Gastrocnemius medialis (tissue), 4 donors: ENCODE measurements around the gene OR2H2.

Source experiments
- POLR2A ChIP-seq, 2 donors: fragments of 450-650 bp; IDR thresholded peaks; one replicate each; pipeline ENCODE4 v1.6.1; 2017; ENCODE audit warnings: antibody characterized with exemption in 2 of 2, mild to moderate bottlenecking in 2 of 2, moderate library complexity in 2 of 2
- TF ChIP-seq, protein P1 (sequence below), 5 experiments: fragments of 450-650 bp in 3 of 5; fragments of 200-600 bp in 2 of 5; sonication (generic) in 2 of 5; IDR thresholded peaks in 4 of 5; conservative IDR thresholded peaks in 1 of 5; 1 replicate in 4 of 5; 2 replicates in 1 of 5; pipeline ENCODE4 v1.5.1; 2016 to 2019; ENCODE audit warnings: antibody characterized with exemption in 5 of 5, mild to moderate bottlenecking in 3 of 5, moderate library complexity in 3 of 5

DNA sequence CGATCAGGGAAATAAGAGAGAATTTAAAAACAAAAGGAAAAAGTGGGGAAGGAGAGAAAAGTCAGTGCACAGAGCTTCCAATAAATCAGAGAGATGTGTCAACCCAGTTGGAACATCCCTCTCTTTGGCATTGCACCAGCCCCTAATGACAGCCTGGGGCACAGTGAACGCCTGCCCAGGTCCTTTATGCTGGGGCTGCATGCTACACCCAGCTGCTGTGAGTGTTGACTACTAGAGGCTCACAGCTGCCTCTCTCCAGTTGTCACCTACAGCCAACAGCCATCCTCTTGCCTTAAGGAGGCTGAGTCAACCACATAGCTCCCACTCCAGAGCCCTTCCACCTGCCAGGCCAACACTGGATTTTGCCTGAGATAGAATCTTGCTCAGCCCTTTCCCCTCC lies 19.0 kb downstream of the OR2H2 start:
- no peak for TF ChIP-seq POLR2A (IDR thresholded peaks at IDR 0.05)
- TF ChIP-seq, protein P1, sequence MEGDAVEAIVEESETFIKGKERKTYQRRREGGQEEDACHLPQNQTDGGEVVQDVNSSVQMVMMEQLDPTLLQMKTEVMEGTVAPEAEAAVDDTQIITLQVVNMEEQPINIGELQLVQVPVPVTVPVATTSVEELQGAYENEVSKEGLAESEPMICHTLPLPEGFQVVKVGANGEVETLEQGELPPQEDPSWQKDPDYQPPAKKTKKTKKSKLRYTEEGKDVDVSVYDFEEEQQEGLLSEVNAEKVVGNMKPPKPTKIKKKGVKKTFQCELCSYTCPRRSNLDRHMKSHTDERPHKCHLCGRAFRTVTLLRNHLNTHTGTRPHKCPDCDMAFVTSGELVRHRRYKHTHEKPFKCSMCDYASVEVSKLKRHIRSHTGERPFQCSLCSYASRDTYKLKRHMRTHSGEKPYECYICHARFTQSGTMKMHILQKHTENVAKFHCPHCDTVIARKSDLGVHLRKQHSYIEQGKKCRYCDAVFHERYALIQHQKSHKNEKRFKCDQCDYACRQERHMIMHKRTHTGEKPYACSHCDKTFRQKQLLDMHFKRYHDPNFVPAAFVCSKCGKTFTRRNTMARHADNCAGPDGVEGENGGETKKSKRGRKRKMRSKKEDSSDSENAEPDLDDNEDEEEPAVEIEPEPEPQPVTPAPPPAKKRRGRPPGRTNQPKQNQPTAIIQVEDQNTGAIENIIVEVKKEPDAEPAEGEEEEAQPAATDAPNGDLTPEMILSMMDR (IDR thresholded peaks at IDR 0.05 in 4 of 5, conservative IDR thresholded peaks at IDR 0.05 in 1 of 5) = no peak
